ENCODE data around the gene GLMP. TPM values are rescaled to one million over a fixed set of nuclear protein-coding genes. Genes with fewer than 3 reads are reported as not detected.

The GLMP gene
- total RNA-seq, 5 donors from 2014 or later (not counting 1 experiment from before 2014, with no cell fraction given), result 18.7 to 25.4 (median 24.1) TPM

- Histone ChIP-seq H3K27ac (ENCODE audit: low read length) (peak overlapping the region; percentile 18), H3K36me3 (ENCODE audit: control insufficient read depth in 2 of 2, extremely low read depth in 1 of 2, insufficient read depth in 1 of 2, low read length in 1 of 2) (peaks cover 22 to 55% of the 10 kb centered on the region in 2 donors), H3K4me3 (ENCODE audit: control insufficient read depth in 1 of 2, extremely low read depth in 1 of 2, low read length in 1 of 2) (no peak overlapping the region), H3K4me1 (ENCODE audit: control insufficient read depth in 1 of 2, extremely low read depth in 1 of 2, insufficient read depth in 2 of 2, low read length in 2 of 2) (peaks cover 0 to 12% of the 10 kb centered on the region in 2 experiments), H3K9me3 (no peaks in the 10 kb centered on the region), H3K27me3 (replicated peaks in 1 of 2; ENCODE audit: control insufficient read depth in 2 of 2, extremely low read depth in 1 of 2, insufficient read depth in 2 of 2, low read length in 1 of 2) (no peaks in the 10 kb centered on the region)
- peak in 2 of 4 experiments; percentile 7 to 17 for ATAC-seq (replicated peaks in 1 of 4)
- Mint-ChIP-seq H3K9me3 (no peaks in the 10 kb centered on the region), H3K4me1 (peaks cover 0 to 25% (median 0%) of the 10 kb centered on the region in 3 donors), H3K4me3 (no peak overlapping the region), H3K27me3 (no peaks in the 10 kb centered on the region), H3K36me3 (peaks cover 30% of the 10 kb centered on the region), H3K27ac (peak overlapping the region in 1 of 2 donors; percentile 48)
- CTCF ChIA-PET, result no interaction called here
- WGBS (ENCODE audit: insufficient coverage), result no CpG with 5 or more reads among the region's 3 CpGs
- DNase-seq, result no peak
- POLR2A ChIA-PET, result no interaction called here
Observed at GRCh38 chr1:156251527-156251926, 44.0 kb downstream of the GLMP start.

GRCh38 chr1:156249593-156249992 is 45.9 kb downstream of the GLMP start:
- H3K36me3 ChIP-seq (ENCODE audit: control insufficient read depth in 2 of 2, extremely low read depth in 1 of 2, insufficient read depth in 1 of 2, low read length in 1 of 2), result peaks cover 18 to 43% of the 10 kb centered on the region in 2 donors
- WGBS (ENCODE audit: insufficient coverage), result 92% methylated on average over 2 of the region's 5 CpGs
- peak overlapping the region in 1 of 2 donors; percentile 36 for H3K27ac Mint-ChIP-seq
- peaks cover 10 to 40% (median 12%) of the 10 kb centered on the region in 3 donors for H3K4me1 Mint-ChIP-seq
- H3K27ac ChIP-seq (ENCODE audit: low read length), result no peak overlapping the region
- no peaks in the 10 kb centered on the region for H3K9me3 ChIP-seq
- H3K27me3 ChIP-seq (replicated peaks in 1 of 2; ENCODE audit: control insufficient read depth in 2 of 2, extremely low read depth in 1 of 2, insufficient read depth in 2 of 2, low read length in 1 of 2), result peaks cover 0 to 6% of the 10 kb centered on the region in 2 experiments
- POLR2A ChIA-PET, result interaction anchor here in 1 of 2 donors (0.5 kb wide), 1 partner anchor 16 kb away, joined by 4 read pairs; no protein-coding TSS in a partner anchor
- CTCF ChIA-PET, result no interaction called here
- H3K9me3 Mint-ChIP-seq, result no peaks in the 10 kb centered on the region
- H3K4me3 Mint-ChIP-seq, result no peak overlapping the region
- no peak for DNase-seq
- peaks cover 4 to 30% of the 10 kb centered on the region in 2 experiments for H3K4me1 ChIP-seq (ENCODE audit: control insufficient read depth in 1 of 2, extremely low read depth in 1 of 2, insufficient read depth in 2 of 2, low read length in 2 of 2)
- no peaks in the 10 kb centered on the region for H3K27me3 Mint-ChIP-seq
- peaks cover 23% of the 10 kb centered on the region for H3K36me3 Mint-ChIP-seq
- no peak overlapping the region for H3K4me3 ChIP-seq (ENCODE audit: control insufficient read depth in 1 of 2, extremely low read depth in 1 of 2, low read length in 1 of 2)
- no peak for ATAC-seq (replicated peaks in 1 of 4)

- Mint-ChIP-seq H3K4me3 (no peak overlapping the region), H3K9me3 (no peaks in the 10 kb centered on the region), H3K27ac (no peak overlapping the region), H3K27me3 (no peaks in the 10 kb centered on the region), H3K4me1 (peaks cover 13 to 43% (median 16%) of the 10 kb centered on the region in 3 donors), H3K36me3 (peaks cover 14% of the 10 kb centered on the region)
- no peak for DNase-seq
- ChIA-PET CTCF (no interaction called here), POLR2A (no interaction called here)
- Histone ChIP-seq H3K9me3 (no peaks in the 10 kb centered on the region), H3K36me3 (ENCODE audit: control insufficient read depth in 2 of 2, extremely low read depth in 1 of 2, insufficient read depth in 1 of 2, low read length in 1 of 2) (peaks cover 13 to 33% of the 10 kb centered on the region in 2 donors), H3K27ac (ENCODE audit: low read length) (no peak overlapping the region), H3K4me3 (ENCODE audit: control insufficient read depth in 1 of 2, extremely low read depth in 1 of 2, low read length in 1 of 2) (no peak overlapping the region), H3K27me3 (replicated peaks in 1 of 2; ENCODE audit: control insufficient read depth in 2 of 2, extremely low read depth in 1 of 2, insufficient read depth in 2 of 2, low read length in 1 of 2) (peaks cover 0 to 6% of the 10 kb centered on the region in 2 experiments), H3K4me1 (ENCODE audit: control insufficient read depth in 1 of 2, extremely low read depth in 1 of 2, insufficient read depth in 2 of 2, low read length in 2 of 2) (peaks cover 4 to 31% of the 10 kb centered on the region in 2 experiments)
- no CpG with 5 or more reads among the region's 4 CpGs for WGBS (ENCODE audit: insufficient coverage)
- ATAC-seq (replicated peaks in 1 of 4), result no peak
Observed at GRCh38 chr1:156248323-156248683, 47.2 kb downstream of the GLMP start.

GRCh38 chr1:156247460-156248322 is 47.8 kb downstream of the GLMP start, which contains the start of gene PAQR6:
Gene PAQR6 (minus strand): TSS chr1:156248056. CDS start chr1:156246731, 1,325 bp downstream.
- peaks cover 8% of the 10 kb centered on the region for H3K36me3 Mint-ChIP-seq
- ChIA-PET POLR2A (no interaction called here), CTCF (no interaction called here)
- peaks cover 4 to 31% of the 10 kb centered on the region in 2 experiments for H3K4me1 ChIP-seq (ENCODE audit: control insufficient read depth in 1 of 2, extremely low read depth in 1 of 2, insufficient read depth in 2 of 2, low read length in 2 of 2)
- 89% methylated on average over 9 of the region's 16 CpGs for WGBS (ENCODE audit: insufficient coverage)
- no peak for ATAC-seq (replicated peaks in 1 of 4)
- no peak for DNase-seq
- peak within 1 kb of the TSS in 1 of 2 donors; percentile 31 for H3K27ac Mint-ChIP-seq
- no peak within 1 kb of the TSS for H3K4me3 ChIP-seq (ENCODE audit: control insufficient read depth in 1 of 2, extremely low read depth in 1 of 2, low read length in 1 of 2)
- H3K27me3 Mint-ChIP-seq, result no peaks in the 10 kb centered on the region
- H3K9me3 ChIP-seq, result no peaks in the 10 kb centered on the region
- peaks cover 10 to 27% of the 10 kb centered on the region in 2 donors for H3K36me3 ChIP-seq (ENCODE audit: control insufficient read depth in 2 of 2, extremely low read depth in 1 of 2, insufficient read depth in 1 of 2, low read length in 1 of 2)
- H3K9me3 Mint-ChIP-seq, result no peaks in the 10 kb centered on the region
- H3K27ac ChIP-seq (ENCODE audit: low read length), result no peak within 1 kb of the TSS
- H3K27me3 ChIP-seq (replicated peaks in 1 of 2; ENCODE audit: control insufficient read depth in 2 of 2, extremely low read depth in 1 of 2, insufficient read depth in 2 of 2, low read length in 1 of 2), result peaks cover 0 to 6% of the 10 kb centered on the region in 2 experiments
- H3K4me3 Mint-ChIP-seq, result peak within 1 kb of the TSS in 1 of 3 donors; percentile 6
- peaks cover 13 to 40% (median 16%) of the 10 kb centered on the region in 3 donors for H3K4me1 Mint-ChIP-seq

- H3K36me3 Mint-ChIP-seq, result peaks cover 5% of the 10 kb centered on the region
- peaks cover 0 to 6% of the 10 kb centered on the region in 2 experiments for H3K27me3 ChIP-seq (replicated peaks in 1 of 2; ENCODE audit: control insufficient read depth in 2 of 2, extremely low read depth in 1 of 2, insufficient read depth in 2 of 2, low read length in 1 of 2)
- POLR2A ChIA-PET, result no interaction called here
- H3K4me1 Mint-ChIP-seq, result peaks cover 13 to 33% (median 16%) of the 10 kb centered on the region in 3 donors
- WGBS (ENCODE audit: insufficient coverage), result 94% methylated on average over 13 of the region's 16 CpGs
- no peaks in the 10 kb centered on the region for H3K27me3 Mint-ChIP-seq
- H3K36me3 ChIP-seq (ENCODE audit: control insufficient read depth in 2 of 2, extremely low read depth in 1 of 2, insufficient read depth in 1 of 2, low read length in 1 of 2), result peaks cover 4 to 20% of the 10 kb centered on the region in 2 donors
- H3K4me3 ChIP-seq (ENCODE audit: control insufficient read depth in 1 of 2, extremely low read depth in 1 of 2, low read length in 1 of 2), result no peak overlapping the region
- CTCF ChIA-PET, result no interaction called here
- peak overlapping the region in 1 of 3 donors; percentile 6 for H3K4me3 Mint-ChIP-seq
- no peak overlapping the region for H3K27ac Mint-ChIP-seq
- H3K9me3 ChIP-seq, result no peaks in the 10 kb centered on the region
- H3K27ac ChIP-seq (ENCODE audit: low read length), result no peak overlapping the region
- DNase-seq (no peak), ATAC-seq (replicated peaks in 1 of 4) (no peak)
- H3K9me3 Mint-ChIP-seq, result no peaks in the 10 kb centered on the region
- H3K4me1 ChIP-seq (ENCODE audit: control insufficient read depth in 1 of 2, extremely low read depth in 1 of 2, insufficient read depth in 2 of 2, low read length in 2 of 2), result peaks cover 4 to 27% of the 10 kb centered on the region in 2 experiments
Observed at GRCh38 chr1:156246781-156247459, 48.6 kb downstream of the GLMP start.

GRCh38 chr1:156246241-156246780 is 49.2 kb downstream of the GLMP start:
- Histone ChIP-seq H3K9me3 (no peaks in the 10 kb centered on the region), H3K36me3 (ENCODE audit: control insufficient read depth in 2 of 2, extremely low read depth in 1 of 2, insufficient read depth in 1 of 2, low read length in 1 of 2) (peaks cover 0 to 16% of the 10 kb centered on the region in 2 donors), H3K4me3 (ENCODE audit: control insufficient read depth in 1 of 2, extremely low read depth in 1 of 2, low read length in 1 of 2) (peak overlapping the region in 1 of 2 donors; percentile 46), H3K27ac (ENCODE audit: low read length) (peak overlapping the region; percentile 18), H3K27me3 (replicated peaks in 1 of 2; ENCODE audit: control insufficient read depth in 2 of 2, extremely low read depth in 1 of 2, insufficient read depth in 2 of 2, low read length in 1 of 2) (peaks cover 0 to 6% of the 10 kb centered on the region in 2 experiments), H3K4me1 (ENCODE audit: control insufficient read depth in 1 of 2, extremely low read depth in 1 of 2, insufficient read depth in 2 of 2, low read length in 2 of 2) (peaks cover 4 to 24% of the 10 kb centered on the region in 2 experiments)
- Mint-ChIP-seq H3K27me3 (no peaks in the 10 kb centered on the region), H3K4me1 (peaks cover 13 to 28% (median 16%) of the 10 kb centered on the region in 3 donors), H3K27ac (peak overlapping the region in 1 of 2 donors; percentile 76), H3K36me3 (peaks cover 5% of the 10 kb centered on the region), H3K4me3 (peak overlapping the region; percentile 13 to 82 (median 47)), H3K9me3 (no peaks in the 10 kb centered on the region)
- no peak for DNase-seq
- ChIA-PET CTCF (interaction anchor here in 1 of 2 donors (0.8 kb wide), 2 partner anchors 21 to 912 kb away, joined by 5 to 8 read pairs; no protein-coding TSS in a partner anchor), POLR2A (no interaction called here)
- WGBS (ENCODE audit: insufficient coverage), result 40% methylated on average over 4 of the region's 10 CpGs
- ATAC-seq (replicated peaks in 1 of 4), result peak in 1 of 4 experiments; percentile 3
